Vagina (tissue), 2 donors: ENCODE results near the gene CDK6. TPM values are rescaled to one million over a fixed set of nuclear protein-coding genes. Genes with fewer than 3 reads are reported as not detected.

Experiments used
- DNase-seq, 2 donors: peaks; one replicate each; pipeline ENCODE4 v3.0.0-alpha.2; 2017; ENCODE audit errors: extremely low spot score in 2 of 2
- H3K27ac ChIP-seq: fragments of 200-600 bp; sonication (generic); one replicate; pipeline ENCODE4 v1.5.1; 2019
- H3K27me3 ChIP-seq: fragments of 200-600 bp; sonication (generic); one replicate; pipeline ENCODE4 v1.5.1; 2019
- H3K36me3 ChIP-seq, 2 donors: fragments of 200-600 bp; sonication (generic); one replicate each; pipeline ENCODE4 v1.5.1; 2017 to 2019
- H3K4me1 ChIP-seq: fragments of 200-600 bp; sonication (generic); one replicate; pipeline ENCODE4 v1.5.1; 2019
- H3K4me3 ChIP-seq, 2 donors: fragments of 200-600 bp; sonication (generic); 1 replicate in 1 of 2; 2 replicates in 1 of 2; pipeline ENCODE4 v1.5.1; 2016 to 2019
- H3K9me3 ChIP-seq: fragments of 200-600 bp; sonication (generic); one replicate; pipeline ENCODE4 v1.5.1; 2019
- POLR2A ChIP-seq, 2 donors: fragments of 450-650 bp; IDR thresholded peaks; one replicate each; pipeline ENCODE4 v1.6.1; 2017; ENCODE audit warnings: antibody characterized with exemption in 2 of 2, mild to moderate bottlenecking in 2 of 2, moderate library complexity in 2 of 2
- POLR2AphosphoS5 ChIP-seq, 2 donors: sonication (generic); formaldehyde crosslinking; IDR thresholded peaks; one replicate each; pipeline ENCODE4 v1.9.0; 2017; ENCODE audit warnings: antibody characterized with exemption in 2 of 2, mild to moderate bottlenecking in 2 of 2, low read depth in 1 of 2; ENCODE audit not compliant: insufficient read depth in 1 of 2
- intact Hi-C: fragments of 100-400 bp; cut with DNase I; formaldehyde crosslinking; loops from one replicate; pipeline ENCODE4 v1.15.1; 2023
- total RNA-seq: library from RNA; depleted of rRNA; stranded (reverse); fragments of >200 nt; gene quantifications from one replicate; pipeline ENCODE4 v1.2.3, GENCODE V29; 2016
- TF ChIP-seq, protein P1 (sequence below), 3 experiments: fragments of 450-650 bp in 2 of 3; fragments of 200-600 bp in 1 of 3; sonication (generic) in 1 of 3; IDR thresholded peaks; one replicate each; pipeline ENCODE4 v1.5.1; 2017 to 2019; ENCODE audit warnings: antibody characterized with exemption in 3 of 3, mild to moderate bottlenecking in 2 of 3, moderate library complexity in 2 of 3

CDK6 gene
- total RNA-seq, 1 donor from 2014 or later, result 20.6 TPM

- Histone ChIP-seq H3K4me3 (no peak overlapping the region), H3K9me3 (no peaks in the 10 kb centered on the region), H3K36me3 (no peaks in the 10 kb centered on the region), H3K27ac (no peak overlapping the region), H3K4me1 (peaks cover 31% of the 10 kb centered on the region), H3K27me3 (no peaks in the 10 kb centered on the region)
- intact Hi-C loops, result no loop called here
- TF ChIP-seq POLR2A (IDR thresholded peaks at IDR 0.05) (no peak), POLR2AphosphoS5 (IDR thresholded peaks at IDR 0.05; ENCODE audit: insufficient read depth in 1 of 2, low read depth in 1 of 2) (no peak)
- TF ChIP-seq, protein P1, sequence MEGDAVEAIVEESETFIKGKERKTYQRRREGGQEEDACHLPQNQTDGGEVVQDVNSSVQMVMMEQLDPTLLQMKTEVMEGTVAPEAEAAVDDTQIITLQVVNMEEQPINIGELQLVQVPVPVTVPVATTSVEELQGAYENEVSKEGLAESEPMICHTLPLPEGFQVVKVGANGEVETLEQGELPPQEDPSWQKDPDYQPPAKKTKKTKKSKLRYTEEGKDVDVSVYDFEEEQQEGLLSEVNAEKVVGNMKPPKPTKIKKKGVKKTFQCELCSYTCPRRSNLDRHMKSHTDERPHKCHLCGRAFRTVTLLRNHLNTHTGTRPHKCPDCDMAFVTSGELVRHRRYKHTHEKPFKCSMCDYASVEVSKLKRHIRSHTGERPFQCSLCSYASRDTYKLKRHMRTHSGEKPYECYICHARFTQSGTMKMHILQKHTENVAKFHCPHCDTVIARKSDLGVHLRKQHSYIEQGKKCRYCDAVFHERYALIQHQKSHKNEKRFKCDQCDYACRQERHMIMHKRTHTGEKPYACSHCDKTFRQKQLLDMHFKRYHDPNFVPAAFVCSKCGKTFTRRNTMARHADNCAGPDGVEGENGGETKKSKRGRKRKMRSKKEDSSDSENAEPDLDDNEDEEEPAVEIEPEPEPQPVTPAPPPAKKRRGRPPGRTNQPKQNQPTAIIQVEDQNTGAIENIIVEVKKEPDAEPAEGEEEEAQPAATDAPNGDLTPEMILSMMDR (IDR thresholded peaks at IDR 0.05), result no peak
- DNase-seq, result no peak
Measured at GRCh38 chr7:92699966-92700514, 136.3 kb downstream of the CDK6 start.

GRCh38 chr7:92699560-92699959, 136.8 kb downstream of the CDK6 start:
- Histone ChIP-seq H3K27me3 (no peaks in the 10 kb centered on the region), H3K4me3 (no peak overlapping the region), H3K9me3 (no peaks in the 10 kb centered on the region), H3K4me1 (peaks cover 31% of the 10 kb centered on the region), H3K36me3 (no peaks in the 10 kb centered on the region), H3K27ac (no peak overlapping the region)
- intact Hi-C loops, result no loop called here
- TF ChIP-seq, protein P1 (IDR thresholded peaks at IDR 0.05), result no peak
- TF ChIP-seq POLR2A (IDR thresholded peaks at IDR 0.05) (no peak), POLR2AphosphoS5 (IDR thresholded peaks at IDR 0.05; ENCODE audit: insufficient read depth in 1 of 2, low read depth in 1 of 2) (no peak)
- DNase-seq, result no peak

DNA sequence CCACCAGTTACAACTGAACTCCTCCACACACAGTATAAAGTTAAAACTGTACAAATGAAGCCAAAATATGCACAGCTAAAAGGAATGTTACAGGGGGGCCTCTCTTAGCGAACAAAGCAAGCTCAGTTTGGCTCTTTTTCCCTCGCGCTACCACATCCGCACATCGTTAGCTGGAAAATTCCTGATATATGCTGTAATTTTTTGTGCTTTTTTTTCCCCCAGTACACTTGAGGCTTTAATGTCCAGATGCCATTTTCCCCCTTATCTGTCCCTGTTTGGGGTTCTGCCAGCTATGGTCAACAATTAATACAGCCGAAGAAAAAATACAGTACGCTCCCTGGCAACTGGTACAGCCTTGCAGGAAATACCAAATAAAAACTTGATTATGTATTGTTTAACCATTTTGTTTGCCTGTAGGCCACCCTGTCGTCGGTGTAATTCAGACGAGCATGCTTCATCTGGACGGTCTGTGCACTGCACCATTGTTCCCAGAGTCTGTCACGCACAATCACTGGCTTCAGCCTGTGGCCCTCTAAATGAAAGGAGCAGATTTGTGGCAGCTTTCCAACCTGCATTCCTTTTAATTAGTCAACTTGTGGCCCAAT, 138.0 kb downstream of the CDK6 start:
- no peak for DNase-seq
- Histone ChIP-seq H3K4me1 (peaks cover 31% of the 10 kb centered on the region), H3K36me3 (no peaks in the 10 kb centered on the region), H3K4me3 (no peak overlapping the region), H3K27ac (peak overlapping the region; percentile 60), H3K27me3 (no peaks in the 10 kb centered on the region), H3K9me3 (no peaks in the 10 kb centered on the region)
- intact Hi-C loops, result no loop called here
- TF ChIP-seq POLR2AphosphoS5 (IDR thresholded peaks at IDR 0.05; ENCODE audit: insufficient read depth in 1 of 2, low read depth in 1 of 2) (no peak), POLR2A (IDR thresholded peaks at IDR 0.05) (no peak)
- TF ChIP-seq, protein P1 (IDR thresholded peaks at IDR 0.05), result no peak

- no peaks in the 10 kb centered on the region for H3K9me3 ChIP-seq
- no peak overlapping the region for H3K4me3 ChIP-seq
- peaks cover 31% of the 10 kb centered on the region for H3K4me1 ChIP-seq
- TF ChIP-seq POLR2A (IDR thresholded peaks at IDR 0.05) (no peak), POLR2AphosphoS5 (IDR thresholded peaks at IDR 0.05; ENCODE audit: insufficient read depth in 1 of 2, low read depth in 1 of 2) (no peak)
- TF ChIP-seq, protein P1 (IDR thresholded peaks at IDR 0.05), result no peak
- no peaks in the 10 kb centered on the region for H3K27me3 ChIP-seq
- no peaks in the 10 kb centered on the region for H3K36me3 ChIP-seq
- H3K27ac ChIP-seq, result peak overlapping the region; percentile 60
- DNase-seq, result no peak
- intact Hi-C loops, result no loop called here
Measured at GRCh38 chr7:92697414-92697813, 139.0 kb downstream of the CDK6 start.

DNA sequence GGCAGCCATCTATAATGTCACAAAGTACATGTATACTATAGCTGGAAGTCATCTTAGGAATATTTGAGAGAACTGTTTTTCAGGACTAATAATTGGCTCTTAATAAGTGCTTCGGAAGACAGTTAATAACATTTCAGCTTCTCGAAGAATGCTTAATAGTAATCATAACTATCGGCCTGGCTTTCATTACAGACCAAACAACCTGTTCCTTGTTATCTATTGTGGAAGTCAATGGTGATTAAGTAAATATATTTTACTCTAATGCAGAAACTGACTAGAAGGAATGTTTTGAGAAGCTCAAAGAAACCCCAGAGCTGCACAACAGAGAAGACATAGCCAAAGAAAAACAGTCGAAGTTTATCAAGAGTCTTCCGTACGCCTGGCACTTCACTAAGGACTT, 139.4 kb downstream of the CDK6 start:
- H3K4me3 ChIP-seq, result no peak overlapping the region
- DNase-seq, result no peak
- peak overlapping the region; percentile 84 for H3K27ac ChIP-seq
- H3K9me3 ChIP-seq, result no peaks in the 10 kb centered on the region
- TF ChIP-seq POLR2A (IDR thresholded peaks at IDR 0.05) (no peak), POLR2AphosphoS5 (IDR thresholded peaks at IDR 0.05; ENCODE audit: insufficient read depth in 1 of 2, low read depth in 1 of 2) (no peak)
- TF ChIP-seq, protein P1 (IDR thresholded peaks at IDR 0.05), result no peak
- peaks cover 31% of the 10 kb centered on the region for H3K4me1 ChIP-seq
- H3K36me3 ChIP-seq, result no peaks in the 10 kb centered on the region
- intact Hi-C loops, result no loop called here
- H3K27me3 ChIP-seq, result no peaks in the 10 kb centered on the region
